Measurements from ENCODE around the gene SRC. TPM values are rescaled to one million over a fixed set of nuclear protein-coding genes. Genes with fewer than 3 reads are reported as not detected.

Gene SRC
- total and polyA plus RNA-seq, 2 donors (not counting 3 experiments of a cell fraction or from before 2014, with no cell fraction given) = 22.6 to 29.4 TPM

- no peak overlapping the region for H2AFZ ChIP-seq (ENCODE audit: low read depth, low read length)
- POLR2A ChIA-PET = interaction anchor here (0.7 kb wide), 1 partner anchor 1045 kb away, joined by 13 read pairs; no protein-coding TSS in a partner anchor
- FAIRE-seq (no peak), DNase-seq (ENCODE audit: low read depth, low spot score) (no peak)
- peaks cover 0 to 4% of the 10 kb centered on the region in 2 experiments for H3K36me3 ChIP-seq (ENCODE audit: control insufficient read depth in 2 of 2, extremely low read depth in 1 of 2, insufficient read depth in 2 of 2, low read length in 2 of 2)
- no peaks in the 10 kb centered on the region for H4K20me1 ChIP-seq (replicated peaks; ENCODE audit: control insufficient read depth, extremely low read depth, insufficient read depth, low read length)
- H3K4me3 ChIP-seq (replicated peaks in 1 of 3; ENCODE audit: insufficient read depth in 1 of 3, low read depth in 1 of 3, low read length in 3 of 3) = no peak overlapping the region
- peaks cover 13% of the 10 kb centered on the region for H3K4me1 ChIP-seq (ENCODE audit: control insufficient read depth, extremely low read depth, insufficient read depth, low read length)
- H3K4me2 ChIP-seq (ENCODE audit: insufficient read depth, low read length) = no peak overlapping the region
- CTCF ChIA-PET = no interaction called here
- dilution Hi-C loops (cut with MboI; ENCODE audit: extremely low pct_ligation_motif_present, low sequenced_read_pairs) = no loop called here
- H3K9ac ChIP-seq (replicated peaks; ENCODE audit: extremely low read depth, insufficient read depth, low read length) = no peak overlapping the region
- no peaks in the 10 kb centered on the region for H3K79me2 ChIP-seq (ENCODE audit: control insufficient read depth, insufficient read depth, low read length)
- no TSS peak for BruUV-seq (replicated peaks)
- peaks cover 0 to 8% of the 10 kb centered on the region in 2 experiments for H3K27me3 ChIP-seq (ENCODE audit: control insufficient read depth in 2 of 2, insufficient read depth in 2 of 2, low read length in 2 of 2)
- H3K9me1 ChIP-seq (replicated peaks; ENCODE audit: control insufficient read depth, extremely low read depth, insufficient read depth, low read length) = no peaks in the 10 kb centered on the region
- no peak overlapping the region for H3K27ac ChIP-seq (ENCODE audit: insufficient read depth, low read depth, low read length)
- intact Hi-C loops (cut with micrococcal nuclease) = loop anchor here (5.0 kb wide), 1 partner anchor 125 kb away; no protein-coding TSS in a partner anchor
- H3K9me3 ChIP-seq (replicated peaks; ENCODE audit: control insufficient read depth, insufficient read depth, low read length) = no peaks in the 10 kb centered on the region
- TF ChIP-seq CTCF (IDR thresholded peaks at IDR 0.05; ENCODE audit: extremely low read depth in 1 of 2, insufficient read depth in 1 of 2, low read depth in 1 of 2, low read length in 2 of 2) (no peak), EZH2 (IDR thresholded peaks at IDR 0.05; ENCODE audit: borderline replicate concordance, low read depth, low read length, severe bottlenecking) (no peak), GATA2 (IDR thresholded peaks at IDR 0.05; ENCODE audit: insufficient read depth, insufficient read length, low read depth, low read length) (no peak), FOS (IDR thresholded peaks at IDR 0.05; ENCODE audit: borderline replicate concordance, insufficient read depth, low read length) (no peak), POLR2AphosphoS5 (IDR thresholded peaks at IDR 0.05; ENCODE audit: insufficient read depth, low read depth, low read length) (no peak), JUN (IDR thresholded peaks at IDR 0.05; ENCODE audit: borderline replicate concordance, insufficient read depth, insufficient read length, low read depth) (no peak), MYC (IDR thresholded peaks at IDR 0.05; ENCODE audit: low read depth, low read length) (no peak), POLR2A (IDR thresholded peaks at IDR 0.05; ENCODE audit: low read depth, low read length) (no peak)
- TF ChIP-seq, protein P1, sequence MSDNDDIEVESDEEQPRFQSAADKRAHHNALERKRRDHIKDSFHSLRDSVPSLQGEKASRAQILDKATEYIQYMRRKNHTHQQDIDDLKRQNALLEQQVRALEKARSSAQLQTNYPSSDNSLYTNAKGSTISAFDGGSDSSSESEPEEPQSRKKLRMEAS (IDR thresholded peaks at IDR 0.05; ENCODE audit: insufficient read depth, insufficient read length) = no peak
Observed at GRCh38 chr20:37407573-37408002, 61.6 kb downstream of the SRC start.

All from endothelial cell of umbilical vein (primary cell).